HG03565 (cell line): ENCODE measurements around the gene RAET1G.
"Not testable (repeated sequence)": the region's sequence is repeated elsewhere in the genome, so short reads cannot be mapped to it uniquely, and the experiment has no call there.

Source experiments
- ATAC-seq: cut with Tn5 transposase; IDR thresholded peaks from one replicate; pipeline ENCODE4 v1.9.1; 2021; ENCODE audit warnings: mild to moderate bottlenecking, moderate library complexity; ENCODE audit not compliant: unreplicated experiment

Gene RAET1G

DNA sequence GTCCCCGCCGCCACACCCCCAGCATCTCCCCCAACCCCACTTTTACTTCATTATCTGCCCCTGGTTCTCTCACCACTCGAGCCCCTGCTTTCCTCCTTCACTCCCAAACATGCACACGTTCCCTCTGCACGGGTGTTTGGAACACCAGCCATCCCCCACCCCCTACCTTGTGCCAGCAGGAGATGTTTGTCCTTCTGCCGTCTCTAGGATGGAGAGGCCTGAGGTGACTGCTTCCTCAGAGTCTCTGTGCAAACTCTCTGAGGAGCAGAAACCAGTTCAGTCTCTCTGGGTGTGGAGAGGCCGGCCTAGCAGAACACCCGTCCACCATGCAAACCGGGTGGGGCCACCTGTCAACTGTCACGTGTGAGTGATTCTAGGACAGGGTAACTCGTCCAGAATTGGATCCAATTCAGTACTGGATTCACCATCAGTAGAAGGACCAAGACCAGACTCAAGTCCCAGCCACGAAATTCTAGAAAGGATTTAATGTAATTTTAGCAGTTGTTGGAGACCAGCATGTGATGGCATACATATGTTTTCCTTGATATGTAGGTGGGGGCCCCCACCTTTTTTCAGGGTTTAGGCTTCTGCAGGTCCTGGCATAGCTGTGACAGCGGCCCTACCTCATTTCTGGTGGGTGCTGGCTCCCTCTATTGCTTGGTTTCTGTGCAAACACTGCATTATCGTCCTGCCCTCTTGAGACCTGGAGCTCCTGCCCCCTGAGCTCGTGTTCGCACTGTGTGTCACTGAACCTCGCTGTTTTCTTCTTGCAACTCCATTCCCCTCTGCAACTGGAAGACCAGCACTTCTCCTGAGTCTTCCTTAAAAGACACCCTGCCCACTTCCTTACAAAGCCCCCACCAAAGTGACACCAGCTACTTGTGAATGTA is 24.8 kb downstream of the RAET1G start, which contains the start of gene RAET1E:
Gene RAET1E (minus strand): TSS at position 259 of the 890 bp plus-strand sequence. CDS start 7,212 bp downstream, outside the sequence.
- ATAC-seq: no peak

DNA sequence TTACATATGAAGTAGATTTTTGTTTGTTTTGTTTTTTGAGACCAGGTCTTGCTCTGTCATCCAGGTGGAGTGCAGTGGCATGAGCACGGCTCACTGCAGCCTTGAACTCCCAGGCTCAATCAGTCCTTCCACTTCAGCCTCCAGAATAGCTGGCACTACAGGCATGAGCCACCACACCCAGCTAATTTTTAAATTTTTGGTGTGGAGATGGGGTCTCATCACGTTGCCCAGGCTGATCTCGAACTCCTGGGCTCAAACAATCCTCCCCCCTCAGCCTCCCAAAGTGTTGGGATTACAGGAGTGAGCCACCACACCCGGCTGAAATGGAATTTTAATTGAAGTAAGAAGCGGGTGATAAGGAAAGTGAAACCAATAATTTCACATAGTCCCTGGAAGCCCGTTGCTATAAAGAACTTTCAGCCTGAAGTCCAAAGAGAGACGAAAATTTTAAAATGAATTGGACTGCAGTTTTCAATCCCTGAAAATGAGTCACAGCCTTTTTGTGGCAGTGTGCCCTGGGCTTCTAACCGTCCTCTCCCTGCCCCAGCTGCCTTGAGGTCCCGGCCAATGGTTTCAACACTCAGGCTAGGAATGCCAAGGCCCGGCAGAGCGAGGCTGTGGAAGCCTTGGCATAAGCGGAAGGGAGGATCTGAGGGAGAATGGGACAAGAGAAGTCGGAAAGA is 25.8 kb downstream of the RAET1G start:
- no peak for ATAC-seq

DNA sequence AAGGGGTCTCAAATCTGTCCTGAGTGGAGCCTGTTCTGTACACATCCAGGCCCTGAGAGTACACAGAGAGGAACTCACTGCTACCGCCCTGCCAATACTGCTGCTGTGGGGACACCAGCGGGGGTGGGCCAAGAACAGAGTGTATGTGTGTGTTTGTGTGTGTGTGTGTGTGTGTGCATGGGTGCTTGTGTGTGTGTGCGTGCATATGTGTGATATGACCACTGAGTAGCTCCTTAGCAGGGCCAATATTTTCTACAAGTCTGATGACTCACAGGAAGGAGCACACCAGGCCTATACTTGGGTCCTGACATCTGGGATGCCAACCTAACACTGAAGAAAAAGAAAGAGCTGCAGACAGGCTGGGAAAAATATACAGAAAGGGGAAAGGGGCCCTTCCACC is 26.4 kb downstream of the RAET1G start:
- ATAC-seq: no peak

DNA sequence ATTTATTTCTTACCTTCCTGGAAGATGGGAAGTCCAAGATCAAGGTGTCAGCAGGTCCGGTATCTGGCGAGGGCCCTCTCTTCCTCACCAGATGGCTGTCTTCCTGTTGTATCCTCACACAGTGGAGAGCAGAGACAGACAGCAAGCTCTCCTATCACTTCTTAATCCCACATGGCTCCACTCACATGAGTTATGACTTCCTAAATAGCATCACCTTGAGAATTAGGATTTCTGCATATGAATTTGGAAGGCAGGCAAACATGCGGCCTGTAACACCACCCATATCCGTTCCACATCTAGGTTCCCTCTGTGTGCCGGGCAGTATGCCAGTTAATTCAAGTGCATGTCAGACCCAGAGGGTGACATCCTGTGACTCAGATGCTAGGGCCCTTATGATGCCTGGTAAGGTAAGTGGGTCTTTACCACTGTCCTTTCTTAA is 27.1 kb downstream of the RAET1G start:
- no peak for ATAC-seq

DNA sequence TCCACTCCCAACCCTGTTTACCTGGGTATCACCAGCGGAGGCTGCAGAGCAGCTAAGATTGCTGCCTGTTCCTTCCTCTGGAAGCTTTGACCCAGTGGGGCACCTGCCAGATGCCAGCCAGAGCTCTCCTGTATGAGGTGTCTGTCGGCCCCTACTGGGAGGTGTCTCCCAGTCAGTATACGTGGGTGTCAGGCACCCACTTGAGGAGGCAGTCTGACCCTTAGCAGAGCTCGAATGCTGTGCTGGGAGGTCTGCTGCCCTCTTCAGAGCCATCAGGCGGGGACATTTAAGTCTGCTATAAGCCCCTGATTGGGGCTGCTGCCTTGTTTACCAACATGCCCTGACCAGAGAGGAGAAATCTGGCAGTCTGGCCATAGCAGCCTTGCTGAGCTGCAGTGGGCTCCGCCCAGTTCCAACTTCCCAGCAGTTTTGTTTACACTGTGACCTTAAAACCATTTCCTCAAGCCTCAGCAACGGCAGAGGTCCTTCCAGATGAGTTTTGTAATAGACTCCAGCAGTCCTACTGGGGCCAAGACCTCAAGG is 27.8 kb downstream of the RAET1G start:
- ATAC-seq: no peak

DNA sequence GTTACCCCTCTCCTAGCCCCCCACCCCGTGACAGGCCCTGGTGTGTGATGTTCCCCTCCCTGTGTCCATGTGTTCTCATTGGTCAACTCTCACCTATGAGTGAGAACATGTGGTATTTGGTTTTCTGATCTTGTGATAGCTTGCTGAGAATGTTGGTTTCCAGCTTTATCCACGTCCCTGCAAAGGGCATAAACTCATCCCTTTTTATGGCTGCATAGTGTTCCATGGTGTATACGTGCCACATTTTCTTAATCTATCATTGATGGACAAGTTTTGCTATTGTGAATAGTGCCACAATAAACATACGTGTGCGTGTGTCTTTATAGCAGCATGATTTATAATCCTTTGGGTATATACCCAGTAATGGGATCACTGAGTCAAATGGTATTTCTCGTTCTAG is 31.1 kb downstream of the RAET1G start:
- not testable (repeated sequence) for ATAC-seq

DNA sequence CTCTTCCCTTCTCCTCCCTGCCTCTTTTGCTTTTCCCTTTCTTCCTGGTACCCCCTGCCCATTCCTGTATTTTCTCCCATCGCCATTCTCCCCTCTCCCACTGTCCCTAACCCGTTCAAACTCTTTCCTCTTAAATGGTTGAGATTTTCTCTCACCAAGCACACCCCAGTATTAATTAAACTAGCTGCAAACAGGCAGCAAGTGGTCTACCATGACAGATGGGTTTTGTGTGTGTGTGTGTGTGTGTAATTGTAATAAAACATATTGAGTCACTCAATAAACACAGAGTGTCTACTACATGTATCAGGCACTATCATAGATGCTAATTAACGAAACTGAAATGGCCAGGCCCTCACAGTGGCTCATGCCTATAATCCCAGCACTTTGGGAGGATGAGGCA is 31.7 kb downstream of the RAET1G start:
- no peak for ATAC-seq

DNA sequence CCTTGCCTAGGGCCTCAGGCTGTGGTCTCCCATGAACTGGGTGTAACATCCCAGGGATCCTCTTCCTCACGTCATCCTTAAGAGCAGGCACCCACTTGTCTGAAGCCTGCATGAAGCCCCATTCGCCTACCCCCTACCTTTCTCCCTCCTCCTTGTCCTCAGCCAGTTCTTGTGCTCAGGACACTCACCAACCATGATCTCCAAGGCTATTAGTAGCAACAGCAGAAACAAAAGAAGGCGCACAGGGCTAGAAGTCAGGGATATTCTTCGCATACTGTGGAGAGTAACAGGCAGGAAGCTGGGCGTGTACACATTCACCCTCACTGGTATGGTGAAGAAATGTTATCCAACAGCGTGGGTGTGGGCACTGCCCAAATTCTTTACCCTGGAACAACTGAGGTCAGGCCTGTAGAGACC is 32.3 kb downstream of the RAET1G start:
- no peak for ATAC-seq

DNA sequence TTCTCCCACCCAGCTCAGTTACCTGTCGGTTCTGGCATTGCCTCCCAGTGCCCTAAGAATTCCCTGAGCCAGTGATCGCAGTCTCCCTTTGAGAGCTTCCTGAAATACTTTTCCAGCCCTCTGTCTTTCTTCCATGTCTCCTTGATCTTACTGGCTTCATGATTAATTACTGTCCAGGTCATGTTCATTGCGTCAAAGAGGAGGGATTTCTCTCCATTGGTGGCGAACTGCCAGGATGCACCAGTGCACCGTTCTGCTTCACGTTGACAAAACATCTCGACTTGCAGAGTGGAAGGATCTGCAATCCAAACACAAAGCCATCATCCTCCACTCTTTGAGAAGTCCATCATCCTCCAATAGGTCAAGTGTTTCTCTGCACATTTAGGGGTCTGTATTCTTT is 33.6 kb downstream of the RAET1G start:
- no peak for ATAC-seq

DNA sequence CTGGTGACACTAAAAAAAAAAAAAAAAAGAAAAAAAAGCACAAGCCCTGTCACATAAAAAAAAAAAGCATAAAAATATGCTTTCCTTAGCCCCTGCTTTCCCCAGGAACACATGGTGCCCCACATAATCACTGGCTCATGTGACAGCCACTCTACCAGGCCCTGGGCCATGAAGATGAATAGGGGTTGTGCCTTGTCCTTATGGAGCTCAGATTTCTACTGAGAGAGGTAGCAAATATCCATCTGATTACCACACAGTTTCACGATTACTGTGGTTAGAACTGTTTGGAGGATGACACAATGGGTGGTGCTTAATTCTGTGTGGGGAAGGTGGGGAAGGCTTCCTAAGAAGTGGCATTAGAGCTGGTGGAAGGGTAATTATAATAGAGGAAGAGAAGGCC is 34.3 kb downstream of the RAET1G start:
- ATAC-seq: no peak

DNA sequence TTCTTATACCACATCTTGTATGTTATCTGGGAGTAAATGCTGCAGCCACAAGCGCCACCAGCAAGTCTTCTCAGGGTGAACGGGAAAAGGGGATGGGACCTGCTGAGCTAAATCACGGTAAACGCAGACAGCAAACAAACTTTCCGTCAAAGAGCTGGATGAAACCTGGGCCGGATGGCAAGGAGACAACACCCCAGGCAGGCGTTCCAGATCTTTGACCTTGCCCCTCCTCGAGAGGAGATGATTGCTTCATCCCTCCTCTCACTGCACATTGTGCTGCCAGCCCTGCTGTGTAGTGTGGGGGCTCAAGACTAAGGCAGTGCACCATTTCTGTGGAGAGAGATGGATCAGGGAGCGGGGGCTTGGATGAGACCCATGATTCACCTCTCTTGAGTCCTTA is 34.8 kb downstream of the RAET1G start:
- no peak for ATAC-seq

DNA sequence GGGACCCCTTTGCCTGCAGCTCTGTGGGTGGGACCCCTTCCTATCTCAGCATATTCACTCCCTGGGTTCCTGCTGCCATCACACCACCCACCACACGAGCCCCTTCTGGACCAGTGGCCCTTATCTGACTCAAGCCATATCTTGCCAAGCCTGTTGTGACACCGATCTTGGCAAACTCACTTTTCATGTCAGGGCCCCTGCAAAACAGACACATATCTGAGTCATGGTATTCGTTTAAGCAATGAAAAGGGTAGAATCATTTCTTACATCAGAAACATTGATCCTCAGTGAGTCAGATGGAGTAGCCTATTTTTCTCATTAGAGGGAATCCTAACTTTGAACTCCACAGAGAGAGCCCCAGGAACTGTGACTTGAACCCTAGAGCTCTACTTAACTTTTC is 35.6 kb downstream of the RAET1G start:
- ATAC-seq: no peak

DNA sequence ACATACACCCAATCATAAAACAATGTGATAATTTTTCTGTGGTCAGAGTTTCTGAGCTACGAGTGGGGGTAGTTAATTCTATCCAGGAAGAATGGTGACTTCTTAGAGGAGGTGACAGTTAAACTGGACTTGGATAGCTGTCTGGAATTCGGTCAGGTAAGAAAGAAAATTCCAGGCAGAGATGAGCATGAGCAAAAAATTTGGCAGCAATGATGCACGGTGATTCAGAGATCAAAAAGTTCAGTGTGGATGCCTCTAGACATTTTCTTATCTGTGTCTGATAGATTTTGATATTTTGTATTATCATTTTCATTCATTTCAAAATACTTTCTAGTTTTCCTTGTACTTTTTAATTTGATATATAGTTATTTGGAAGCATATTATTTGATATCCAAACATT is 37.0 kb downstream of the RAET1G start:
- no peak for ATAC-seq

DNA sequence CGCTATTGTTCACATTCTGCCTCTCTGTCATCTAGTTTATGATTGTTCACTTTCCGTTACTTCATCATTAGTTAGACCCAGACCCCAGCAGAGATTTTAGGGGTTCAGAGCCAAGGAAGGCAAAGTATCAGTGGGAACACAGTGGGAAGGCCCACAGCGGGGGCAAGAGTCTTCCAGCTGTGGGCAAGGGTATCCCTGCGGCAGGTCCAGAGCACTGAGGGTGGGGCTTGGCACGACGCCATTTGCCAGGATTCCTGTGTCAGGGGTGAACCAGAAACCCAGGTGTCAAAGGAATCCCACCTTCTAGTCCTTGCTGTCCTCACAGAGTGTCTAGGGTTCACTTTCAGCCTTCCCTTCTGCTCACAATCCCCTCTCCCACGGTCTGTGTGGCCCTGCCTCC is 38.3 kb downstream of the RAET1G start:
- ATAC-seq: no peak

DNA sequence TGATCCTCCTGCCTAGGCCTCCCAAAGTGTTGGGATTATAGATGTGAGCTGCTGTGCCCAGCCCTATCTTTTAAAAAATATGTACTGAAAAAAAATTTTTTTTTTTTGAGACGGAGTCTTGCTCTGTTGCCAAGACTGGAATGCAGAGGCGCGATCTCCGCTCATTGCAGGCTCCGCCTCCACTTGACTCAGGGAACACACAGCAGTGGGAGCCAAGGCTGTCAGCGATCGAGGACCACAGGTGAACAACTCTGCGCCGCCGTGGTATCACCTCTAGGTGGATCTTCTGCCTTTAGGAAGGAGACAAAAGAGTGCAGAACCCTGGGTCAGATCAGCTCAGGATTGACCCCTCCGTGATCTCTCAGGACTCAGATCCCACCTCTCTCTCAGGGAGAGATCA is 38.7 kb downstream of the RAET1G start:
- no peak for ATAC-seq

DNA sequence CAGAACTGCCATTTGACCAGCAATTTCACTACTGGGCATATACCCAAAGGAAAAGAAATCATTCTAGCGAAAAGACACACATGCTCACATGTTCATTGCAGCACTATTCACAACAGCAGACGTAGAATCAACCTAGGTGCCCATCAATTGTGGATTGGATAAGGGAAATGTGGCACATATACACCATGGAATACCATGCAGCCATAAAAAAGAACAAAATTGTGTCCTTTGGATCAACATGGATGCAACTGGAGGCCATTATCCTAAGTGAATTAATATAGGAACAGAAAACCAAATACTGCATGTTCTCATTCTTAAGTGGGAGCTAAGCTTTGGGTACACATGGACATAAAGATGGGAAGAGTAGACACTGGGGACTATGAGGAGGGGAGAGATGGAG is 41.1 kb downstream of the RAET1G start:
- no peak for ATAC-seq

DNA sequence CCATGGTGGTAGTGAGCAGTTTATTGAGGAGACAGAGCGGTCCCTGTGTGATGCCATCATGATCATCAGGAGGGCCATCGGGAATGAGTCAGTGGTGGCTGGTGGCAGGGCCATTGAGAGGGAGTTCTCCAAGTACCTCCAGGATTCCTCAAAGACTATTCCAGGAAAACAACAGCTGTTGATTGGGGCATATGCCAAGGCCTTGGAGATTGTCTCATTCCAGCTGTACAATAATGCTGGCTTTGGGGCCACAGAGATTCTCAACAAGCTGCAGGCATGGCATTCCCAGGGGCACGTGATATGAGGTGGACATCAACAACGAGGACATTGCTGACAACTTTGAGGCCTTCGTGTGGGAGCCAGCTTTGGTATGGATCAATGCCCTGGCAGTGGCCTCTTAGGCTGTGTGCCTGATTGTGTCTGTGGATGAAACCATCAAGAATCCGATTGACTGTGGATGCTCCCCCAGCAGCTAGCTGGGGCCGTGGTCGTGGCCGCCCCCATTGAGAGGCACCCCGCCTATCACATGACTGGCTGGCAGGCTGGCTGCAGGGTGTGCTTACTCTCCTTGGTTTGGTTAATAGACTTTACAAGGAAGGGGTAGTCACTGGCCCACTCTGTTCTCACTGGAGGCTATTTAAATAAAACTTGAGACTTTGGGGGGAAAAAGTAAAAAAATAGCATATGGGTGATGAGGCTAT is 41.7 kb downstream of the RAET1G start:
- no peak for ATAC-seq

DNA sequence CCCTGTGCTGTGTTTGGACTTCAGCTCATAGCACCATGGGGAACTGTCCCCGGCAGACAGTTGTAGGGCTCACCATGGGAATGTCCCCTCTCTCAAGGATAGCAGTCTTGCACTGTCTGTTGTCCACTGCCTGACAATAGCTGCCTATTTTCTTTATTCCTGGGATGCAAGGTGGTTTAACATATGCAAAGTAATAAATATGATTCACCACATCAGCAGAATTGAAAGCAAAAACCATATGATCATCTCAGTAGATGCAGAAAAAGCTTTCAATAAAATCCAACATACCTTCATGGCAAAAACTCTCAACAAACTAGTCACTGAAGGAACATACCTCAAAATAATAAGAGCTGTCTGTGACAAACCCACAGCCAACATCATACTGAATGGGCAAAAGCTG is 45.3 kb downstream of the RAET1G start:
- no peak for ATAC-seq

DNA sequence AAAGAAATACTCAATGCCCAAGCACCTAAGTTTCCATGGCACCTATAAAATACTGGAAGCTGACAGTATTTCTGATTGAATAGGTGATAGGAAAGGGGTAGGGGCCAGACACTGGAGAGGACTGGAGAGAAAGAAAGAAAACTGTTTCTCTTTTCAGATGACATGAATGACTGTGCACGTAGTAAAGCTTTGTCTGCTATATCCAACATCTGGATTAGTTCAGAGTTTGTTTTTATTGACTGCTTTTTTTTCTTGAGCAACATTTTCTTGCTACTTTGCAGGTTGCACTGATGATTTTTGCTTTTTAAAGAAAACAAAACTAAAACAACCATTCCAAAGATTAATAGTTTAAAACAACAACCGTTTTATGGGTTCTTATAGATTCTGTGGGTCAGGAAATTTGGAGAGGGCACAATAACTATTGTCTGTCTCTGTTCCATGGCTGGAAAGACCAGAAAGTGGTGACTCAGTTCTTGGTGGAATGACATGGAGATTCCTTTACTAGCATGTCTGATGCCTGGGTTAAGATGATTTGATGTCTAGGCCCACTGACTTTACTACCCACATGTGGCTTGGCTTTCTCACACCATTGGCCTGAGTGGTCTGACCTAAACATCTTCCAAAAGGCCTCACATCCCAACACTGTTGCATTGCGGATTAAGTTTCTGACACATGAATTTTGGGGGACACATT is 46.5 kb downstream of the RAET1G start:
- no peak for ATAC-seq

DNA sequence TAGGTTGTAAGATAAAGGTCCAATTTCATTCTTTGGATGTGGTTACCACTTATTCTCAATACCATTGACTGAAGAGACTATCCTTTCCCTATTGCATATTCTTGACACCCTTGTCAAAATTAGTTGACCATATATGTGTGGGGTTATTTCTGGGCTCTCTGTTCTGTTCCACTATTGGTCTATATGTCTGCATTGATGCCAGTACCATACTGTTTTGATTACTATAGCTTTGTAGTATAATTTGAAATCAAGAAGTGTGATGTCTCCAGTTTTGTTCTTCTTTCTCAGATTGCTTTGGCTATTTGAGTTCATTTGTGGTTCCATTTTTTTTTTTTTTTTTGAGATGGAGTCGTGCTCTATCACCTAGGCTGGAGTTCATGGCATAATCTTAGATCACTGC is 50.7 kb downstream of the RAET1G start:
- no peak for ATAC-seq

DNA sequence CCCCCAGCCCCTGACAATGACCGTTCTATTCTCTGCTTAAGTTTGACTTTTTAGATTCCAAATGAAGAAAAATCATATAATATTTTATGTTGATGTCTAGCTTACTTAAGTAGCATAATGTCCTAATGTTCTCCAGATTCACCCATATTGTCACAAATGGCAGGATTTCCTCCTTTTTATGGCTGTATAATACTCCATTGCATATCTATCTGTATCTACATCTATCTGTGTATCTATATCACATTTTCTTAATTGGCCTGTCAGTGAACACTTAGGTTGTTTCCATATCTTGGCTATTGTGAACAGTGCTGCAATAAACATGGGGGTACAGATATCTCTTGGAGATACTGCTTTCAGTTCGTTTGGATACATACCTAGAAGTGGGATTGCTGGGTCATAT is 51.7 kb downstream of the RAET1G start:
- ATAC-seq: no peak
